Embryonic facial prominence (tissue), 1 donor: ENCODE data around the gene KCNAB2.

ENCODE experiments used
- DNase-seq: peaks from one replicate; pipeline ENCODE4 v3.0.0-alpha.2; 2016; ENCODE audit errors: extremely low spot score

The KCNAB2 gene

DNA sequence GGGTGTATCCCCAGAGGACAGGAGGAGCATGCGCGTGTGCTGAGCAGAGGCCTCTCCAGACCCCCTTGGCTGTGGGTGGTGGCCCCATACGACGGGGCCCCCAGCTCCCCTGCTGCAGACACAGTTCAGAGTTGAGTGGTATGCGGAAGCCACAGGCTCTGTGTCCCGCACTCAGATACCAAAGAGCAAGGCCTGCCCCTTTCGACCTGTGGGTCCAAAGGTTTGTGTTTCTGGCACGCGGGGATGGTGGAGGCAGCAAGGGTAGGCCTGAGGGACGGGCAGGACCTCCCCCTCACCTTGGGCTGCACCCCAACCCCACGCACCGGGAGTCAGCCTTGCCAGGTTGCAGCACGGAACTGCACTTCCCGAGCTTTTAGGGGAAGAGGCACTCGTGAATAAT lies at the start of gene KCNAB2:
Gene KCNAB2 (plus strand): TSS at position 328 of the 400 bp plus-strand sequence. CDS start 5,649 bp downstream, outside the sequence.
- no peak for DNase-seq

DNA sequence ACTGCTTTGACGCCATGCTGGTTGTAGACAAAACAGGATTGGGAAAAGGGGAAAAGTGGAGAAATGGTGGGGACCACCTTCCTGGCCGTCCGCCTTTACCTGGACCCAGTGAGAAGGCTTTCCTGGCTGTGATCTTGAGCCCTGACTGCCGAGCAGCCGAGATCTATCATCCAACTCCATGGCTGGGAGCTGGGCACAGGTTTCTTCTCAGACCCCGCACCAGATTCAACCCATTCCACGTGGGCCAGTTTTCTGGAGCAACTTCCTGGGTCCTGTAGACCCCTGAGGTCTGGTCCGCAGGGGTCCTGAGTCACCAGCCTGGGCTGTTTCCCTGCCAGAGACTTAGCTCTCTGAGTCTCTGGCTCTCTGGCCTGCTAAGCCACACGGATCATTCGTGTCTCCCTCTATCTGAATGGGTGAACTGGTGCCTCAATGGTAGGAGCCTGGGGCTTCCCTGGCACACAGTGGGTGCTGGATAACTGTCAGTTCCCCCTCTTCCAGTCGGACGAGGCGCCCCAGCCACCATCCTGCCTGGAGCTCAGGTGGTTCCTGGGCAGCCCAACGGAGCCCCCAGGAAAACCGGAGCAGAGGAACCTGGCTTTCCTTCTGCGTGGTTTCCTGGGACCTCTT lies 48.9 kb upstream of the KCNAB2 start:
- DNase-seq, result no peak

DNA sequence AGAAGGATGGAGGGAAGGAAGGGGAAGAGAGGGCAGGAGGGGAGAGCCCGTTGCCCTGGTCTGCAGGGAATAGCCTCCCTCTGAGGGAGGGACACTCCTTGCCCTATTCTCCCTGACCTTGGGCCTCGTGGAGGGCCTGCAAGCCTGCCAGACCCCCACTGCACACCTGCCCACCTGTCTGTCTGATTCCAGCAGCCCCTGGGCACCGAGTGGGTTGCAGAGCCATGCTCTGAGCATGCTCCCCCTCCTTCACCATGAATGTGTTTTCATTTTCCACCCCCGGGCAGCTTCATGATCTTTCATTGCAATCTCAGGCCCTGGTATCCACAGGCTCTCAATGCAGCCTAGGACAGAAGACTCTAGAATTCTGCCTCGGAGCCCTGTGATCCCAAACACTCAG lies 48.4 kb upstream of the KCNAB2 start:
- DNase-seq, result no peak

DNA sequence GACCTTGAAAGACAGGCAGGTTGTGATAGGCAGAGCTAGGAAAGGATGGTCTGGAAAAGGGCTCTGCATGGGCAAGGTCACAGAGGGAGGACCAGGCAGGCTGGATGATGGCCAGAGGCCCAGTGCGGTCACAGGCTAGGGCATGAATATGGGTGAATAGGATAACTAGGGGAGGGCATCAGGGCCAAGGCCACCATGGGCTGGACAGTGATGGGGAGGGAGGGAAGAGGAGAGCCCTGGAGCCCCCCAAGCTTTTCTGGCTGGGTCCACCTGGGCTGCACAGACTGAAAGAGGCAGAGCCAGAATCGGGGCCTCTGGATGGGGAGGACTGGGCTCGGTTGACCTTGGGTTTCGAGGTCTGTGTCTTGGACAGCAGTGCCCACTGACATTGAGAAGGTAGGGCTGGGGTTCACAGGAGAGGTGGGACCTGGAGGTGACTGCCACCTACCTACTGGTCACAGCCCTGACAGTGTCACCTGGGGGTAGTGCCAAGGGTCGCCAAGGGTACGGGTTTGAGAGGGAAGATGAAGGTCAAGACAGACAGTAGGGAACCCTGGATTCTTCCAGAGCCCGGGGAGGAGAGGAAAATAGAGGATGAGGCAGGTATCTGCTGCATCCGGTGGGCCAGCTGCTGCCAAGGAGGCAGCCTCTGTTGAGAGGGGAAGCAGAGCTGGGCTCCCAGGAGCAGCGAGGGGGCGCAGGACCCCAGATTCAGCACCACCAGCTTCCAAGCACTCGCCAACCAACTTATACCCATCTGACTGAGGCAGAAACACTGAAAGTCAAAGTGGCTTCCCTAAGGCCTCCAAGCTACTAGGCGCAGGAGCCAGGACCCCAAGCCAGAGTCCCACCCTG lies 47.4 kb upstream of the KCNAB2 start:
- DNase-seq, result no peak

DNA sequence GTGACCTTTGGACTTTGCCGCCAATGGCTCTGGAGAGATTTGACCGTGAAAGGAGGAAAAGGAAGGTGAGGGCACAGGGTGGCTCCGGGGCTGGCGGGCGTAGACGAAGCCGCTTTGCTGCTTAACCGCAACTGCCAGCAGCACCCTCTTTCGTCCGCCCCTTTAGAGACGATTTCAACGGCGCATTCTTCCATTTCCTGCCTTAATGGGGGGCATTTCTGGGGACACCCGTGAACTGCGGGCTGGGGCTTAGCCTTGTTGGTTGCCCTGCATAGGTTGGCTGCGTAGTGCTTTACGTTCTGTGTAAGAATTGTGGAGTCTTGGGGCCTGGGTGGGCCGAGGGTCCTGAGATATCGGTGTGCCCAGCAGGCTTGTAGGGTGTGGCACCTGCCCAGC lies 46.8 kb upstream of the KCNAB2 start:
- DNase-seq, result no peak

DNA sequence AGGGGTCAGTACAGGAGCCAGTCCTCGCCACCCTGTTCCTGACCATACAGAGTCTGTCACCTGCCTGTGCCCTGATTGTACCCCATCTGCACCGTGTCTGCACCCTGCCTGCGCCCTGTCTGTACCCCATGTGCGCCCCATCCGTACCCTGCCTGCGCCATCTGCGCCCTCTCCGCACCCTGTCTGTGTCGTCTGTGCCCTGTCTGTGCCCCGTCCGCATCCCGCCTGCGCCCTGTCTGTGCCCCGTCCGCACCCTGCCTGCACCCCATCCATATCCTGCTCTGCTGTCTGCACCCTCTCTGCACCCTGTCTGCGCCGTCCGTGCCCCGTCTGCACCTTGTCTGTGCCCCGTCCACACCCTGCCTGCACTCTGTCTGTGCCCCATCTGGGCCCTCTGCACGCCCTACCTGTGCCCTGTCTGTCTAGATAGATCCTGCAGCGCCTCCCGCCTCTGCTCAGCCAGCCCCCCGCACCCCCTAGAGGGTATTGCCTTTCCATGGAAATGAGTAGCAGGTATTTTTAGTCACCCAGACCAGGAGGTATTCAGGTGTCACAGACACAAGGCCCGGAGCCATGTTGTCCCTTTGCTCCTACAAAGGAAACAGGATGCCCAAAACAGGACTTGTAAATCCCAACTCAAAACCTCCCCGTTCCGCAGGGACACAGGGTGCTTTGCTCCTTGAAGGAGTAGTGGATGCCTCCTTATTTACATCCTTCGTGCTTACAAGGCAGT lies 45.8 kb upstream of the KCNAB2 start:
- DNase-seq, result no peak

DNA sequence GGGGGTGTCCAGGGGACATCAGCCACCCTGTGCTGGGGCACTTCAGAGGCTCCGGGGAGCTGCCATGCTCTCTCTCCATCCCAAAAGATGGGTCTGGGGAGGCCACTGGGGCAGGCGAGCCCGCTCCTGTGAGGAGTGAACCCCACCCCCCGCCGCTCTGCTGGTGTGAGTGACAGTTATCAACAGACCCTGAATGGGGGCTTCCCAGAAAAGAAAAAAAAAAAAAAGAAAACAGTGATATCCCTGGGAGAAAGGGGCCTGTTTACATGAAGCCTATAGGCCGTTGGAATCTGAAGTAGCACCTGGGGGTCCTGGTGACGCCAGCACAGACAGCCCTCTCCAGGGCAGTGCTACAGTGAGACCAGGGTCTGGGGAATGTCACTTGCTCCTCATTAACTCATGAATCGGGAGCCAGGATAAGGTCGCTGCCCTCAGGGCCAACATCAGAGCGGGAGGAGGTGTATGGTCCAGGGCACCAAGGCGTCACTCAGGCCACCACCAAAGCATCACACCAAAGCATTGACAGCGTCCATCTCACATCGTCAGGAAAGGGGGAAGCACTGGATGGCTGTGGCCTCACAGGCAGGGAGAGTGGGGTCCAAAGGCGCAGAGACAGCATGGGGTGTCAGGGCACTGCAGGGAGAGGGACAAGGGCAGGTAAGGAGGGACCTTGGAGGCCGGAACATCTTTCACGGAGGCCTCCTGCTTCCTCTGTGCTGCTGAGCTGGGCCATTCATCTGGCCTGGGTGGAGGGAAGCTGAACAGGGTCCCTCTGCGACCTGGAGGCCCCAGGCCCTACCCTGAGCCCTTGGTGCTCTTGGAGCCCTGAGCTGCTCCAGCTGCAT lies 45.0 kb upstream of the KCNAB2 start:
- no peak for DNase-seq

DNA sequence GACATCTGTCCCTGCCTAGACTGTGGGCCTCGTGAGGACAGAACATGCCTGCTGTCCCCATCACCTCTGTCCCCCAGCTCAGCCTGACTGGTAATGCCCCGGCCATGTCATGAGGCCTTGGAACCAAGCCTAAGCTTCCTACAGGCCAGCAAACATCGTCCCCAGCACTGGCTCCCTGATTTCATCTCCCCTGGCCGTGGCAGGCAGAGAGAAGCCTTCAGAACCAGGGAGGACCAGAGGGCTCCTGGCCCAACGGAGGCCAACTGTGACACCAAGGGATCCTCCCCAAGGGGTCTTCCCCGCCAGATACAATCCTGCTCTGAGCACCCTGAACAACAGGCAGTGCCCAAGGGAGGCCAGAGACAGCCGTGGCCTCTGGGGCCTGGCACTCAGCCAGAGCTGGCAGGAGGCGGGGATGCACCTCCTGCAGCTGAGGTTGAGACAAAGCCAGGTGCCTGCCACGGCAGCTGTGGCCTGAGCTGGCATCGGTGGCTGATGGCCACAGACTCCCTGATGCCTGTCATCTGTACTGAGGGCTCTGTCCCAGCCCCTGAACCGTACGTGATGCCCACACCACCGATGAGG lies 43.6 kb upstream of the KCNAB2 start:
- no peak for DNase-seq

DNA sequence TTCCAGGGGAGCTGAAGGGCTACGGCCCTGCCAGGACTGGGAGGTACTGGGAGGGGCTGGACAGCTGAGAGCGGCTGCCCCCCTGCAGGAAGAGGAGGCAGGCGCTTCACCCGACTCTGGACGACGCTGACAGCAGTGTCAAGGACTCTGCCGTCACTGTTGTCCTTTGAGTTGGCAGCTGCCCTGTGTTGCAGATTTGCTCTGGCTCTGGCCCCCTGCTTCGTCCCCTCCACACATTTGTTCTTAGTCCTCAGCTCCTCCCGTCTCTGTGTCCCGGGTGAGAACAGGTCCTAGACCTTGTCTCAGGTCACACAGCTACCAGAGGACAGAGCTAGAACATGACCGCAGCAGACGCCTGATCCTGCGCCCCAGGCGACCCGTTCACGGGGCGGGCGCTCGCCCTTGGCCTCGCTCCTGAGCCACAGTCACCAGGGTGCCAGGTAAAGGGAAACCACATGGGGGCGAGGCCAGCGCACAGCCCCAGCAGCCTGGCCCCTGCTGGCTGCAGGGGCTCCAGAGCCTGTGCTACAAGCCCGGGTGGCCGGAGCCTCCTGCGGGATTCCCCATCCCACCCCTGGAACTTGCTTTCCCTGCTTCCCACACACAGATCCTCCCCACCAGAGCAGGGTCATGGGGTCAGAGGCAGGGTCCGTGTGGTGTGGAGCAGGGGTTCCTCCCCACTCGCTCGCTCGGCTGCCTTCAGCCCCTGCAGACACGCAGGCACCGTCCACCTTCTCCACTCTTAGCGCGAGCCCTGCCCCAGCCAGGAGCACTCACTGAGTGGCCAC lies 42.8 kb upstream of the KCNAB2 start:
- no peak for DNase-seq

DNA sequence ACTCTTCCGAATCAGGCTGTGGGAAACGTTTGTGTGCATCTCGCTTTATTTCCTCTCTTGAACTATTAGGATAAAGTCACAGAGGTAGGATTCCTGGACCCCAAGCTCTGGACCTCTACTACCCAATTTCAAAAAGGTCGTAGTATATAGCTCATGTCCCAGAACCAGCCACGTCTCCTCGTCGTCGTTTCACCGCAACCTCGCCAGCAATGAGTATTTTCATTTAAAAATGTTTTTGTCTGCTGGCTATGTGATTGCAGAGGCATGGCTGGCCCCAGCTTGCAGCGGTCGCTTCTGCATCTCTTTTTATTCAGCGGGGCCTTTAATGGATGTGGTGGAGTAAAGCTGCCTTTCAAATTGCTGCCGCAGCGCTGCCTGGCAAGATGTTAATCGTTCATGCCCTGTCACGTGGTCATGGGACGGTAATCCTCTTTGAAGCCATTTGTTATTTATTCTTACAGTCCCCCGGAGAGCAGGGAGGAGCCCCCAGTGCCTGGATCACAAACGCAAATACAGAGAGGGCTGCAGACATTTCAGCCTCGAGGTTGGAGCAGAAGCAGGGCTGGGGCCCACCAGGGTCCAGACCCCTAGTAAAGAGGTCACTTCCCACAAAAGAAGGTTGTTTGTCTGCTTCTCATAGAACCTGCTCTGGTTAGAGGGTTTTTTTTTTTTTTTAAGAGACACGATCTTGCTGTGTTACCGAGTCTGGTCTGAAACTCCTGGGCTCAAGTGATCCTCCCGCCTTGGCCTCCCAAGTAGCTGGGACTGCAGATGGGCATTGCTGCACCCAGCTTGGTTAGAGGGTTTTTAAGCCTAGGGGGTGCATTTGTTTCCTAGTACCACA lies 41.9 kb upstream of the KCNAB2 start:
- DNase-seq, result no peak

DNA sequence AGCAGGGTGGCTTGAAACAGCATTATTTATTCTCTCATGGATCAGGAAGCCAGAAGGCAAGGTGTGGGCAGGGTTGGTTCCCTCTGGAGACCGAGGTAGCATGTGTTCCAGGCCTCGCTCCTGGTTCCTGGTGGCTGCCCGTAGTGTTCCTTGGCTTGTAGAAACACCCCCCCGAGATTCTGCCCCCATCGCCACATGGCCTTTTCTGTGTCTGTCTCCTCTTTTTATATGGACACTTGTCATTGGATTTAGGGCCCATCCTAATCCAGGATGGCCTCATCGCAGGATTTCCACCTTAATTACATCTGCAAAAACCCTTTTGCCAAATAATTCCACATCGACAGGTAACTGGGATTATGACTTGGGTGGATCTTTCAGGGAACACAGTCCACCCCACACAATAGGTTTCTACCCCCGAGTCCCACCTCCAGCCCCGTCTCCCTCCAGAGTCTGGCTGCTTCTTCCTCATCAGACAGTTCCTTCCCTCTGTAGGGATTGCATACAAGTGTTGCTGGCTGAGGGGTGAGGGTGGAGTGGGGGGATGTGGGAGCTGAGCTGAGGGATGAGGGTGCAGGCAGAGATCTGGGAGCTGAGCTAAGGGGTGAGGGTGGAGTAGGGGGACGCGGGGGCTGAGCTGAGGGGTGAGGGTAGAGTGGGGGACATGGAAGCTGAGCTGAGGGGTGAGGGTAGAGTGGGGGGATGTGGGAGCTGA lies 41.1 kb upstream of the KCNAB2 start:
- no peak for DNase-seq

DNA sequence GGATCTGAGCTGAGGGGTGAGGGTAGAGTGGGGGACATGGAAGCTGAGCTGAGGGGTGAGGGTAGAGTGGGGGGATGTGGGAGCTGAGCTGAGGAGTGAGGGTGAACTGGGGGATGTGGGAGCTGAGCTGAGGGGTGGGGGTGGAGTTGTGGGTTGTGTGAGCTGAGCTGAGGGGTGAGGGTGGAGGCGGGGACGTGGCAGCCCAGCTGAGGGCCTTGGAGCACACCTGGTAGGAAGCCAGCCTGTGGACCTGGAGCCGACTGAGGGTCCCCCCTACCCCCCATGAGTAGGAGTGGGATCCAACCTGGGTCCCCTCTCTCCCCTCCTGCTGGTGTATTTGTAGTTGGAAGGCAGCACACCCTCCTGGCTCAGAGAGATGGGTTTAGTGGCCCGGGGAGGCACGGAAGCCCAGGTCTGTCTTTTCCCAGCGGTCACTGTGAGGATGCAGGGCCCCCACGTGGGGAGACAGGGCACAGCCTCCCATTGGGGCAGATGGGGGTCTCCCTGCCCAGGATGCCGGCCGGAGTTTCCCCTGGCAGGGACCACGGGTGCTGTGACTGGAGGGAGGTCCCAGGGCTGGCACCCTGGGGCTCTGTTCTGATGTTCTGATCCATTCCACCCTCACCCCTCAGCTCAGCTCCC lies 40.3 kb upstream of the KCNAB2 start:
- no peak for DNase-seq

DNA sequence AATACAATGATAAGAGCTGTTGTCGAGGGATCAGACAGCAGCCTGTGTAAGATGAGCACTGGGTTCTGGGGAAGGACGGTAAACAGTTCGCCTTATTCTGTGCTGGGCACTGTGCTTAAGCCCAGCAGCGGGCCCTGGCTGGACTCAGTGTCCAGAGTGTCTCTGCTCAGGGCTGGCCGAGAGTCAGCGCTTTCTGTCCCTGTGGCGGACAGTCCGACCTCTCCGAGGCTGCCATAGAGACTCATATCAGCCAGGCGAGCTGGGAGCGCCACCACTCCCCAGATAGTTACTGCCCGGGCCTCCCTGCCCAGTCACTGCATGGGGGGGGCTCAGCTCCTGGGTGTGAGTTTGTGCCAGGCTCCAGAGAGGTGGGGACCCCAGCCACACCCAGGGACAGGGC lies 38.8 kb upstream of the KCNAB2 start:
- DNase-seq, result no peak

DNA sequence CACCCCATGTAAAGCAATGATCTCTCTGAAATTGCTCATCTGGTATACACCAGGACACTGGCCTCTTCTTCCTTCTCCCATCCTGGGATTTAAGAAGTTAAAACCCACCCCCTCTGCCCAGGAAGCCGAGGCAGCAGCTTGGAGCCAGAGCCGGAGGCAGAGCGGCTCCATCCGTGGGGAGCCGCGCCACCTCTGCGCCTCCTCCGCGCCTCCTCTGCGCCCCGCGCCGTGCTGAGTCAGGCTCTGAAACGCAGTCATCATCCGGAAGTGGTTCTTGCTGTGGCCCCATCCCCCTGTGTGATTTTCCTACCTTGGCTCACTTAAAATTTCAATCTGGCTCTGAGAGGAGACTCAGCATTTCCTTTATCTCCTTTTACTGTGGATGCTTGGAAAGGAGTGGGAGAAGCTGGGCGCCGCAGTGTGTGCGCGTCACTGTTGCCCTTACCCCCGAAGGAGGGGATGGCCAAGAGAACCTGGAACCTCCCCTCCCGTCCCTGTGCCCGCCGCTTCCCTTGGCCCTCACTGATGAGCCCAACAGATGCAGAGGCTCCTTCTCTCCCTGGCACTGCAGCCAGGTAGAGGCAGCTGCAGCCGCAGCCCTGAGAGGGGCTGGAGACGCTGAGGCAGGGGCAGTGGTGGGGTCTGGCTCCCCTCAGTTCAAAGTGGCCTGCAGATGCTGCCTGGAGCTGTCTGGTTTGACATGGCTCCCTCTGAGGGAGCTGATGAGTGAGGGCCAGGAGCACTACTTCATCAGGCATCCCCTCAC lies 38.2 kb upstream of the KCNAB2 start:
- no peak for DNase-seq

DNA sequence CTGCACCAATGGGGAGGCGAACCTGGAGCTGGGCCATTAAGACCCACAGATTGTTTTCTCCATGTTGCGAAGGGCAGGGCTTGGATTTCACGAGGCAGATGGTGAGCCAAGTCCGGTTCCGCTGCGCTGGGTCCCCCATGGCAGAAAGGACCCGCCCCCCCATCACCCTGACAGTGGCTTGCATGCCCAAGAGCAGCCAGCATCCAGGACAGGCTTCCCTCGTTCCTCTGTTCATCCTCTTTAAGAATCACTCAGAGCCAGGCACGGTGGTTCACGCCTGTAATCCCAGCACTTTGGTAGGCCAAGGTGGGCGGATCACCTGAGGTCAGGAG lies 37.6 kb upstream of the KCNAB2 start:
- DNase-seq, result no peak

DNA sequence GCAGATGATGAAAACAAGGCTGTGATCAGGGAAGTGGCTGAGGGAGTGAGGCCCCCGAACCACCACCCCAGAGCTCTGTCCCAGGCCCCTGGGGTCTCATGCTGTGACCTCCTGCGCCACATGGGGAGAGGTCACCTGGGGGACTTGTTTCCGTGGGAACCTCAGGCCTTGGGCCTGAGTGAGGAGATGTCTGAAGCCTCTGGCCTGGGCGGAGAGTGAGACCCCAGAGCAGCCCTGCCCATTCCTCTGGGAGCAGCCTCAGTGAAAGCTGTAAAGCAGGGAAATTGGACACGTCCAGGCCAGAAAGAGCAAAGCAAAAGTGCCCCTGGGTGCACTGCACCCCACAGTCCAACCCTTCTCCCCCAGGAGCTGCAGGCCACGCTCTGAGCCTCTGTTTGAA lies 37.0 kb upstream of the KCNAB2 start:
- no peak for DNase-seq

DNA sequence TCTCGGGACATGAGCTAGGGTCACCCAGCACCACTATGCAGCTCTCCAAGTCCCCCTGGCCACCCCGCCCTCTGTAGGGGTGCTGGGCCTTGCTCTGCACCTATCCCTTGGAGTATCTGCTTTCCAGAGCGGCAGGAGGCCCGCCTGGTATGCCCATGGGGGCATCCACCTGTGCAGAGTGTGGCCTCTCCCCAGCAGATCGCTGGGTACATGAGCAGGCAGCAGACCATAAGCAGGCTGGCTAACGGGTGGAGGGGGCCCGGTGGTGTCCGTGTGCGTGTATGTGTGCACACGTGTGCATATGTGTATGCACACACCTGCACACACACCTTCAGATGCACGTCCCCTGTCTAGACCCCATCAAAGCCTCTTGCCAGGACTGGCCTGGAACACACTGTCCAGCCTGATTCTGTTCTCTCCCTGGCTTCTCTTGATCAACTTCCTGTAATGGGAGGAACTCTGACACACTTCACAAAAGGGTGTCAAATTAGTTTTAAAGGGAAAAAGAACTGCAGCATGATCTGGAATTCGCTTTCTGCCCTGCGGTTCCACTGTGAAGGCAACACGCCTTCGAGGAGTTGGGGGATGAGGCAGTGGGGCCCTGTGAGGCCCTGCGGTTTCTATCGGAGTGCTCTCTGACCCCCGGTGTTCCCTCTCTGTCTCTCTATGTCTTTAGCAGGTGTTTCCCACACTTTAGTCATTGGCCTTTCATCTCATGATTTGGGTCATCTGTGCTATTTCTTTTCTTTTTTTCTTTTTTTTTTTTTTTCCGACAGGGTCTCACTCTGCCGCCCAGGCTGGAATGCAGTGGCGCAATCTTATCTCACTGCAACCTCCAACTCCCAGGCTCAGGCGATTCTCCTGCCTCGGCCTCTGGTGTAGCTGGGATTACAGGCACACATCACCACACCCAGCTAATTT lies 36.3 kb upstream of the KCNAB2 start:
- no peak for DNase-seq
